GM19455 (cell line): ENCODE results near the gene LTA.
A peak's percentile ranks its signal among the peaks of the same experiment; 100 is the strongest.
"Not testable (repeated sequence)": the region's sequence is repeated elsewhere in the genome, so short reads cannot be mapped to it uniquely, and the experiment has no call there.

ENCODE experiments used
- ATAC-seq: cut with Tn5 transposase; IDR thresholded peaks from one replicate; pipeline ENCODE4 v1.9.1; 2021; ENCODE audit not compliant: unreplicated experiment

The LTA gene

GRCh38 chr6:31586599-31587281, 14.7 kb downstream of the LTA start:
- no peak for ATAC-seq

GRCh38 chr6:31587791-31588777, 16.0 kb downstream of the LTA start:
- no peak for ATAC-seq

GRCh38 chr6:31588871-31589650, 17.0 kb downstream of the LTA start:
- no peak for ATAC-seq

- not testable (repeated sequence) for ATAC-seq
Observed at GRCh38 chr6:31590691-31591090, 18.6 kb downstream of the LTA start.

- ATAC-seq: no peak
Observed at GRCh38 chr6:31592396-31592771, 20.3 kb downstream of the LTA start.

GRCh38 chr6:31597006-31597405, 24.9 kb downstream of the LTA start:
- ATAC-seq: no peak

GRCh38 chr6:31607317-31607716, 35.2 kb downstream of the LTA start:
- ATAC-seq: no peak

GRCh38 chr6:31609519-31610406, 37.7 kb downstream of the LTA start:
- no peak for ATAC-seq

- no peak for ATAC-seq
Observed at GRCh38 chr6:31610968-31611367, 38.9 kb downstream of the LTA start.

- ATAC-seq: no peak
Observed at GRCh38 chr6:31614075-31614619, 42.1 kb downstream of the LTA start.

GRCh38 chr6:31614684-31615578, 42.8 kb downstream of the LTA start, which contains the start of gene AIF1:
AIF1 (plus strand) TSS chr6:31615234; CDS start chr6:31615330, 96 bp downstream.
- ATAC-seq: no peak

- ATAC-seq: no peak
Observed at GRCh38 chr6:31615748-31616147, 43.7 kb downstream of the LTA start.

GRCh38 chr6:31617010-31617409, 44.9 kb downstream of the LTA start:
- no peak for ATAC-seq

GRCh38 chr6:31619805-31620585, 47.9 kb downstream of the LTA start:
- peak; percentile 69 for ATAC-seq

GRCh38 chr6:31620586-31621319, 48.7 kb downstream of the LTA start, which contains the start of gene PRRC2A:
PRRC2A (plus strand) TSS chr6:31620715; CDS start chr6:31622790, 2,075 bp downstream.
- peak; percentile 53 for ATAC-seq

GRCh38 chr6:31621320-31621939, 49.3 kb downstream of the LTA start:
- ATAC-seq: no peak

GRCh38 chr6:31621991-31622390, 49.9 kb downstream of the LTA start:
- ATAC-seq: no peak
